HepG2 (cell line): Measurements from ENCODE around the gene G6PC2. TPM values are rescaled to one million over a fixed set of nuclear protein-coding genes. Genes with fewer than 3 reads are reported as not detected.

Experiments
- HIVEP1 ChIP-seq: sonication (generic); formaldehyde crosslinking; IDR thresholded peaks from 2 replicates; pipeline ENCODE4 v1.4.0; 2020; ENCODE audit warnings: mild to moderate bottlenecking, missing genetic modification reagents
- HNRNPH1 ChIP-seq: fragments of 200-400 bp; formaldehyde crosslinking; optimal IDR thresholded peaks from 2 replicates; pipeline ENCODE3; 2017; ENCODE audit warnings: mild to moderate bottlenecking, low read depth, low read length
- RELA ChIP-seq: sonication (generic); formaldehyde crosslinking; IDR thresholded peaks from 2 replicates; pipeline ENCODE4 v1.4.0; 2020; ENCODE audit warnings: missing genetic modification reagents
- SYNCRIP ChIP-seq: fragments of 200-400 bp; formaldehyde crosslinking; IDR thresholded peaks from 2 replicates; pipeline ENCODE4 v1.6.1; 2018; ENCODE audit warnings: mild to moderate bottlenecking, low read depth, low read length; ENCODE audit not compliant: insufficient read depth
- ZIK1 ChIP-seq: sonication (generic); formaldehyde crosslinking; IDR thresholded peaks from 2 replicates; pipeline ENCODE4 v1.5.0; 2020; ENCODE audit warnings: mild to moderate bottlenecking, low read depth, missing genetic modification reagents, borderline replicate concordance
- ZNF180 ChIP-seq: sonication (generic); formaldehyde crosslinking; IDR thresholded peaks from 2 replicates; pipeline ENCODE4 v1.4.0; 2020; ENCODE audit warnings: low read depth, missing genetic modification reagents, borderline replicate concordance
- ZNF556 ChIP-seq: sonication (generic); formaldehyde crosslinking; IDR thresholded peaks from 2 replicates; pipeline ENCODE4 v1.4.0; 2020; ENCODE audit warnings: mild to moderate bottlenecking, missing genetic modification reagents, borderline replicate concordance
- ZNF670 ChIP-seq: sonication (generic); formaldehyde crosslinking; IDR thresholded peaks from 2 replicates; pipeline ENCODE4 v1.8.0; 2022; ENCODE audit warnings: mild to moderate bottlenecking, missing genetic modification reagents, borderline replicate concordance
- ZNF713 ChIP-seq: sonication (generic); formaldehyde crosslinking; IDR thresholded peaks from 2 replicates; pipeline ENCODE4 v1.4.0; 2020; ENCODE audit warnings: mild to moderate bottlenecking, missing genetic modification reagents
- polyA plus RNA-seq, 8 experiments: library from polyadenylated mRNA; depleted of rRNA in 3 of 8; stranded (reverse) in 7 of 8; unstranded in 1 of 8; fragments of >200 nt; fragmentation: Illumina TruSeq in 4 of 8; extraction: Trizol in 4 of 8; gene quantifications; 2 replicates each; pipeline versions ENCODE4 v1.2.1 to v1.2.3, GENCODE V29; 2011 to 2016; ENCODE audit warnings: low read depth in 4 of 8, missing spikeins in 1 of 8, mixed read lengths in 1 of 8; ENCODE audit not compliant: insufficient read depth in 1 of 8
- total RNA-seq, 5 experiments: library from RNA; depleted of rRNA; stranded (reverse); fragments of >200 nt; fragmentation: Illumina TruSeq; extraction: Trizol; gene quantifications; 2 replicates each; pipeline ENCODE4 v1.2.3, GENCODE V29; 2016; ENCODE audit warnings: low read depth in 1 of 5
- TF ChIP-seq, protein P1 (sequence below): sonication (generic); formaldehyde crosslinking; IDR thresholded peaks from 2 replicates; pipeline ENCODE4 v1.5.1; 2020; ENCODE audit warnings: missing genetic modification reagents, mild to moderate bottlenecking, borderline replicate concordance
- TF ChIP-seq, protein P2 (sequence below): sonication (generic); formaldehyde crosslinking; IDR thresholded peaks from 2 replicates; pipeline ENCODE4 v1.4.0; 2020; ENCODE audit warnings: missing genetic modification reagents
- TF ChIP-seq, protein P3 (sequence below): sonication (generic); formaldehyde crosslinking; IDR thresholded peaks from 2 replicates; pipeline ENCODE4 v1.4.0; 2020; ENCODE audit warnings: low read depth, missing genetic modification reagents
- TF ChIP-seq, protein P4 (sequence below): fragments of 450-650 bp; IDR thresholded peaks from 2 replicates; pipeline ENCODE4 v1.6.1; 2017; ENCODE audit warnings: mild to moderate bottlenecking
- TF ChIP-seq, protein P5 (sequence below): IDR thresholded peaks from 2 replicates; pipeline ENCODE4 v1.4.0; 2020; ENCODE audit warnings: mild to moderate bottlenecking, missing genetic modification reagents

G6PC2 gene
- total and polyA plus RNA-seq, 2 of the 13 experiments (the other 11 are each of a cell fraction or from before 2014, with no cell fraction given): not detected

DNA sequence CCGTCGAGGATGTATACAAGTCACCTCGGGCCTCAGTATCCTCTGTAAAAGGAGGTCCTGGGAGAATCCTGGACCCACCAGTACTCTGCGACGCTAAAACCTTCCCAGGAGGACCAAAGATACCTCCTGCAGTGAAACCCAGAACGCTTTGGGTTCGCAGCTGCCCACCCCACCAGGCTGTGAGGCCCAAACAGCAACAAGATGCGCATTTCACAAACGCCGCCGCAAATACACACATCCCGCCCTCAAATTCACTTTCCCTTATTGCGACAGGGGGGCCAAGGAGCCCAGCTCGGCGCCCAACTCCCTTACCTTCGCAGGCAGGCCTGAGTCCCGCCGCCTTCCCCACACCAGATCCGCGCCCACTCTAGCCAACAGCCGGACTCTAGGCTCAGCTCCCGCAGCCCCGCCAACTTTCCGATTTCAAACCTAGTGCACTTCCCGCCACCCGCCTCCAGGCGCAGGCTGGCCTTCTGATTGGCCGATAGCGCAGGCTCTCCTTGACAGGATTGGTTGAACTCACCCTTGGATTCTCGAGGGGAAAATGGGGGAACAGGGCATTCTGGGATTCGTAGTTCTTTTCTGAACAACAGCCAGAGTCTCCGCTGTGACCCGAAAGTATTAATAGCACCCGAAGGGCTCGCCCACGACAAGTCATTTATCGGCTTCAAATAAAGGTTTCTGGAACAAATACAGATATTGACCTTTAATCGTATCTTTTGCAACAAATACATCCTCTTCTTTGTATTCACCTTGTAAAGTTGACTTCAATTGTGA is 10.9 kb upstream of the G6PC2 start, which contains the start of gene SPC25 (continued):
- TF ChIP-seq, protein P1, sequence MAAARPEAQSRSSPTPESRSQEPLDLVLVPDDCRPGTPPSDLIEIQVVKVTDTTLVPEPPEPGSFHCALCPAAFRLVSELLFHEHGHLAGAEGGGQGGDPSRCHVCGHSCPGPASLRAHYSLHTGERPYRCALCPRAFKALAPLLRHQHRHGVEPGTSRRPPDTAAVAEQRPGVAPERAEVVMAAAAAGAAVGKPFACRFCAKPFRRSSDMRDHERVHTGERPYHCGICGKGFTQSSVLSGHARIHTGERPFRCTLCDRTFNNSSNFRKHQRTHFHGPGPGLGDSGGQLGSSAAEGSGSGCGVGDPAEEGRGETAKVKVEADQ: peak; percentile 79; the same call in 1 of the 2 replicates
- TF ChIP-seq, protein P2, sequence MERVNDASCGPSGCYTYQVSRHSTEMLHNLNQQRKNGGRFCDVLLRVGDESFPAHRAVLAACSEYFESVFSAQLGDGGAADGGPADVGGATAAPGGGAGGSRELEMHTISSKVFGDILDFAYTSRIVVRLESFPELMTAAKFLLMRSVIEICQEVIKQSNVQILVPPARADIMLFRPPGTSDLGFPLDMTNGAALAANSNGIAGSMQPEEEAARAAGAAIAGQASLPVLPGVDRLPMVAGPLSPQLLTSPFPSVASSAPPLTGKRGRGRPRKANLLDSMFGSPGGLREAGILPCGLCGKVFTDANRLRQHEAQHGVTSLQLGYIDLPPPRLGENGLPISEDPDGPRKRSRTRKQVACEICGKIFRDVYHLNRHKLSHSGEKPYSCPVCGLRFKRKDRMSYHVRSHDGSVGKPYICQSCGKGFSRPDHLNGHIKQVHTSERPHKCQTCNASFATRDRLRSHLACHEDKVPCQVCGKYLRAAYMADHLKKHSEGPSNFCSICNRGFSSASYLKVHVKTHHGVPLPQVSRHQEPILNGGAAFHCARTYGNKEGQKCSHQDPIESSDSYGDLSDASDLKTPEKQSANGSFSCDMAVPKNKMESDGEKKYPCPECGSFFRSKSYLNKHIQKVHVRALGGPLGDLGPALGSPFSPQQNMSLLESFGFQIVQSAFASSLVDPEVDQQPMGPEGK (CRISPR knock-in tag): peak; percentile 43; the same call in 1 of the 2 replicates
- TF ChIP-seq HIVEP1 (CRISPR knock-in tag) (no peak; the same call in 1 of the 2 replicates), HNRNPH1 (no peak), ZNF670 (no peak), ZIK1 (CRISPR knock-in tag) (no peak), ZNF180 (no peak), RELA (CRISPR knock-in tag) (no peak), ZNF713 (0 out of 2 replicates have a peak, but pooled peaks have one; percentile 54), ZNF556 (CRISPR knock-in tag) (no peak), SYNCRIP (no peak)
- TF ChIP-seq, protein P3, sequence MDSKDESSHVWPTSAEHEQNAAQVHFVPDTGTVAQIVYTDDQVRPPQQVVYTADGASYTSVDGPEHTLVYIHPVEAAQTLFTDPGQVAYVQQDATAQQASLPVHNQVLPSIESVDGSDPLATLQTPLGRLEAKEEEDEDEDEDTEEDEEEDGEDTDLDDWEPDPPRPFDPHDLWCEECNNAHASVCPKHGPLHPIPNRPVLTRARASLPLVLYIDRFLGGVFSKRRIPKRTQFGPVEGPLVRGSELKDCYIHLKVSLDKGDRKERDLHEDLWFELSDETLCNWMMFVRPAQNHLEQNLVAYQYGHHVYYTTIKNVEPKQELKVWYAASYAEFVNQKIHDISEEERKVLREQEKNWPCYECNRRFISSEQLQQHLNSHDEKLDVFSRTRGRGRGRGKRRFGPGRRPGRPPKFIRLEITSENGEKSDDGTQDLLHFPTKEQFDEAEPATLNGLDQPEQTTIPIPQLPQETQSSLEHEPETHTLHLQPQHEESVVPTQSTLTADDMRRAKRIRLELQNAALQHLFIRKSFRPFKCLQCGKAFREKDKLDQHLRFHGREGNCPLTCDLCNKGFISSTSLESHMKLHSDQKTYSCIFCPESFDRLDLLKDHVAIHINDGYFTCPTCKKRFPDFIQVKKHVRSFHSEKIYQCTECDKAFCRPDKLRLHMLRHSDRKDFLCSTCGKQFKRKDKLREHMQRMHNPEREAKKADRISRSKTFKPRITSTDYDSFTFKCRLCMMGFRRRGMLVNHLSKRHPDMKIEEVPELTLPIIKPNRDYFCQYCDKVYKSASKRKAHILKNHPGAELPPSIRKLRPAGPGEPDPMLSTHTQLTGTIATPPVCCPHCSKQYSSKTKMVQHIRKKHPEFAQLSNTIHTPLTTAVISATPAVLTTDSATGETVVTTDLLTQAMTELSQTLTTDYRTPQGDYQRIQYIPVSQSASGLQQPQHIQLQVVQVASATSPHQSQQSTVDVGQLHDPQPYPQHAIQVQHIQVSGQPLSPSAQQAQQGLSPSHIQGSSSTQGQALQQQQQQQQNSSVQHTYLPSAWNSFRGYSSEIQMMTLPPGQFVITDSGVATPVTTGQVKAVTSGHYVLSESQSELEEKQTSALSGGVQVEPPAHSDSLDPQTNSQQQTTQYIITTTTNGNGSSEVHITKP (CRISPR knock-in tag): peak; percentile 53; the same call in 1 of the 2 replicates
- TF ChIP-seq, protein P4, sequence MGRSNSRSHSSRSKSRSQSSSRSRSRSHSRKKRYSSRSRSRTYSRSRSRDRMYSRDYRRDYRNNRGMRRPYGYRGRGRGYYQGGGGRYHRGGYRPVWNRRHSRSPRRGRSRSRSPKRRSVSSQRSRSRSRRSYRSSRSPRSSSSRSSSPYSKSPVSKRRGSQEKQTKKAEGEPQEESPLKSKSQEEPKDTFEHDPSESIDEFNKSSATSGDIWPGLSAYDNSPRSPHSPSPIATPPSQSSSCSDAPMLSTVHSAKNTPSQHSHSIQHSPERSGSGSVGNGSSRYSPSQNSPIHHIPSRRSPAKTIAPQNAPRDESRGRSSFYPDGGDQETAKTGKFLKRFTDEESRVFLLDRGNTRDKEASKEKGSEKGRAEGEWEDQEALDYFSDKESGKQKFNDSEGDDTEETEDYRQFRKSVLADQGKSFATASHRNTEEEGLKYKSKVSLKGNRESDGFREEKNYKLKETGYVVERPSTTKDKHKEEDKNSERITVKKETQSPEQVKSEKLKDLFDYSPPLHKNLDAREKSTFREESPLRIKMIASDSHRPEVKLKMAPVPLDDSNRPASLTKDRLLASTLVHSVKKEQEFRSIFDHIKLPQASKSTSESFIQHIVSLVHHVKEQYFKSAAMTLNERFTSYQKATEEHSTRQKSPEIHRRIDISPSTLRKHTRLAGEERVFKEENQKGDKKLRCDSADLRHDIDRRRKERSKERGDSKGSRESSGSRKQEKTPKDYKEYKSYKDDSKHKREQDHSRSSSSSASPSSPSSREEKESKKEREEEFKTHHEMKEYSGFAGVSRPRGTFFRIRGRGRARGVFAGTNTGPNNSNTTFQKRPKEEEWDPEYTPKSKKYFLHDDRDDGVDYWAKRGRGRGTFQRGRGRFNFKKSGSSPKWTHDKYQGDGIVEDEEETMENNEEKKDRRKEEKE: no peak
- TF ChIP-seq, protein P5, sequence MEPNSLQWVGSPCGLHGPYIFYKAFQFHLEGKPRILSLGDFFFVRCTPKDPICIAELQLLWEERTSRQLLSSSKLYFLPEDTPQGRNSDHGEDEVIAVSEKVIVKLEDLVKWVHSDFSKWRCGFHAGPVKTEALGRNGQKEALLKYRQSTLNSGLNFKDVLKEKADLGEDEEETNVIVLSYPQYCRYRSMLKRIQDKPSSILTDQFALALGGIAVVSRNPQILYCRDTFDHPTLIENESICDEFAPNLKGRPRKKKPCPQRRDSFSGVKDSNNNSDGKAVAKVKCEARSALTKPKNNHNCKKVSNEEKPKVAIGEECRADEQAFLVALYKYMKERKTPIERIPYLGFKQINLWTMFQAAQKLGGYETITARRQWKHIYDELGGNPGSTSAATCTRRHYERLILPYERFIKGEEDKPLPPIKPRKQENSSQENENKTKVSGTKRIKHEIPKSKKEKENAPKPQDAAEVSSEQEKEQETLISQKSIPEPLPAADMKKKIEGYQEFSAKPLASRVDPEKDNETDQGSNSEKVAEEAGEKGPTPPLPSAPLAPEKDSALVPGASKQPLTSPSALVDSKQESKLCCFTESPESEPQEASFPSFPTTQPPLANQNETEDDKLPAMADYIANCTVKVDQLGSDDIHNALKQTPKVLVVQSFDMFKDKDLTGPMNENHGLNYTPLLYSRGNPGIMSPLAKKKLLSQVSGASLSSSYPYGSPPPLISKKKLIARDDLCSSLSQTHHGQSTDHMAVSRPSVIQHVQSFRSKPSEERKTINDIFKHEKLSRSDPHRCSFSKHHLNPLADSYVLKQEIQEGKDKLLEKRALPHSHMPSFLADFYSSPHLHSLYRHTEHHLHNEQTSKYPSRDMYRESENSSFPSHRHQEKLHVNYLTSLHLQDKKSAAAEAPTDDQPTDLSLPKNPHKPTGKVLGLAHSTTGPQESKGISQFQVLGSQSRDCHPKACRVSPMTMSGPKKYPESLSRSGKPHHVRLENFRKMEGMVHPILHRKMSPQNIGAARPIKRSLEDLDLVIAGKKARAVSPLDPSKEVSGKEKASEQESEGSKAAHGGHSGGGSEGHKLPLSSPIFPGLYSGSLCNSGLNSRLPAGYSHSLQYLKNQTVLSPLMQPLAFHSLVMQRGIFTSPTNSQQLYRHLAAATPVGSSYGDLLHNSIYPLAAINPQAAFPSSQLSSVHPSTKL (CRISPR knock-in tag): peak; percentile 32; the same call in 1 of the 2 replicates
